Common myeloid progenitor, CD34-positive (primary cell): ENCODE data around the gene GYS1.

Experiments
- CTCF ChIA-PET: fragments of 350-600 bp; sonication (Branson Sonifier 250); formaldehyde crosslinking; loops from one replicate; lab custom pipeline; 2021; ENCODE audit warnings: antibody characterized with exemption; lab: Charles Lee
- POLR2A ChIA-PET: fragments of 350-600 bp; sonication (Branson Sonifier 250); formaldehyde crosslinking; loops from one replicate; lab custom pipeline; 2021; ENCODE audit warnings: antibody characterized with exemption; lab: Charles Lee
- DNase-seq, 3 donors: peaks; one replicate each; pipeline versions ENCODE4 v3.0.0 to v3.0.0-alpha.2; 2013
- H3K27ac ChIP-seq, 2 experiments: 1 replicate in 1 of 2; 2 replicates in 1 of 2; pipeline ENCODE4 v1.7.0; 2013; ENCODE audit warnings: inconsistent platforms in 2 of 2, low read length in 2 of 2, mild to moderate bottlenecking in 2 of 2, low read depth in 1 of 2, moderate library complexity in 1 of 2; ENCODE audit not compliant: severe bottlenecking in 2 of 2, insufficient read depth in 1 of 2, poor library complexity in 1 of 2
- H3K27me3 ChIP-seq, 5 experiments: replicated peaks in 2 of 5; 1 replicate in 3 of 5; 2 replicates in 2 of 5; pipeline versions ENCODE4 v1.6.1 to v1.7.0; 2013; ENCODE audit warnings: low read length in 4 of 5, mild to moderate bottlenecking in 2 of 5, moderate library complexity in 2 of 5, inconsistent platforms in 1 of 5; ENCODE audit not compliant: insufficient read depth in 5 of 5, control insufficient read depth in 4 of 5
- H3K36me3 ChIP-seq, 4 experiments: 1 replicate in 2 of 4; 2 replicates in 2 of 4; pipeline versions ENCODE4 v1.6.1 to v1.7.0; 2013; ENCODE audit warnings: low read length in 3 of 4, control low read depth in 1 of 4, mild to moderate bottlenecking in 1 of 4; ENCODE audit not compliant: control insufficient read depth in 4 of 4, insufficient read depth in 4 of 4
- H3K4me1 ChIP-seq, 4 experiments: 1 replicate in 3 of 4; 2 replicates in 1 of 4; pipeline versions ENCODE4 v1.6.1 to v1.7.1; 2013; ENCODE audit warnings: low read length in 3 of 4, mild to moderate bottlenecking in 3 of 4, control low read depth in 1 of 4, inconsistent platforms in 1 of 4, moderate library complexity in 1 of 4; ENCODE audit not compliant: control insufficient read depth in 4 of 4, insufficient read depth in 4 of 4; ENCODE audit errors: control extremely low read depth in 1 of 4
- H3K4me3 ChIP-seq, 7 experiments: 1 replicate in 4 of 7; 2 replicates in 3 of 7; pipeline versions ENCODE4 v1.5.1 to v1.7.0; 2013; ENCODE audit warnings: mild to moderate bottlenecking in 7 of 7, low read length in 6 of 7, moderate library complexity in 6 of 7, inconsistent platforms in 2 of 7, low read depth in 2 of 7, control low read depth in 1 of 7; ENCODE audit not compliant: insufficient read depth in 4 of 7, control insufficient read depth in 1 of 7; ENCODE audit errors: extremely low read depth in 1 of 7
- H3K9me3 ChIP-seq, 5 experiments: 1 replicate in 4 of 5; 2 replicates in 1 of 5; pipeline versions ENCODE4 v1.6.1 to v1.7.1; 2013; ENCODE audit warnings: low read length in 4 of 5, mild to moderate bottlenecking in 2 of 5, inconsistent platforms in 1 of 5, low read depth in 1 of 5, moderate library complexity in 1 of 5; ENCODE audit not compliant: control insufficient read depth in 4 of 5, insufficient read depth in 2 of 5; ENCODE audit errors: control extremely low read depth in 1 of 5
- WGBS: methylation state at CpG from one replicate; pipeline ENCODE4 v1.1.5; 2013; ENCODE audit not compliant: insufficient coverage; 5-methylcytosine and 5-hydroxymethylcytosine counted together

GYS1 gene

DNA sequence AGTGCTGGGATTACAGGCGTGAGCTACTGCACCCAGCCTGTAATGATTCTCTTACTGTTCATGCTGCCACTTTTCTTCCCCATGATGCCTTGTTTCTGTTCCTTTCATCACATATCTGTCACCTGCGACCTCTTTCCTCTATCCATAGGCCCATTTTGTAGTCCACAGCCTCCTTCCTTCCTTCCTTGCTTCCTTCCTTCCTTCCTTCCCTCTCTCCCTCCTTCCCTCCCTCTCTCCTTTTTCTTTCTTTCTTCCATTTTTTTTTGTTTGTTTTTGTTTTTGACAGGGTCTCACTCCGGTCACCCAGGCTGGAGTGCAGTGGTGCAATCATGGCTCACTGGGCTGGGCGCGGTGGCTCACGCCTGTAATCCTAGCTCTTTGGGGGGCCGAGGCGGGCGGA is 4.2 kb downstream of the GYS1 start:
- Histone ChIP-seq H3K9me3 (no peaks in the 10 kb centered on the region), H3K4me3 (no peak overlapping the region), H3K27me3 (no peaks in the 10 kb centered on the region), H3K27ac (no peak overlapping the region), H3K36me3 (peaks cover 3 to 44% (median 29%) of the 10 kb centered on the region in 4 experiments), H3K4me1 (peaks cover 0 to 18% (median 15%) of the 10 kb centered on the region in 4 experiments)
- CTCF ChIA-PET, result interaction anchor here (0.7 to 1.1 kb wide), 2 partner anchors 11 to 44 kb away, joined by 3 read pairs; no protein-coding TSS in a partner anchor
- 98% methylated on average over 7 of the region's 9 CpGs for WGBS
- POLR2A ChIA-PET, result no interaction called here
- no peak for DNase-seq

DNA sequence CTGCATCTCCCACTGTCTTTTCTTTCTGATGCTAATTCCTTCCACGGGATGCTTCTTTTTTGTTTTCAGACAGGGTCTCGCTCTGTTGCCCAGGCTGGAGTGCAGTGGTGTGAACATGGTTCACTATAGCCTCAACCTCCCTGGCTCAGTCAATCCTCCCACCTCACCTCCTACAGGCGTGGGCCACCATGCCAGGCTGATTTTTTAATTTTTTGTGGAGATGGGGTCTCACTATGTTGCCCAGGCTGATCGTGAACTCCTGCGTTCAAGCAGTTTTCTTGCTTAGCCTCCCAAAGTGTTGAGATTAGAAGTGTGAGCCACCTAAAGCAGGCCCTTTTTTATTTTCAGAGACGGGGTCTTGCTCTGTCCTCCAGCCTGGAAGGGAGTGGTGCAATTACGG is 4.8 kb downstream of the GYS1 start:
- CTCF ChIA-PET, result interaction anchor here (0.7 to 1.1 kb wide), 2 partner anchors 11 to 43 kb away, joined by 3 read pairs; no protein-coding TSS in a partner anchor
- H3K36me3 ChIP-seq, result peaks cover 3 to 47% (median 30%) of the 10 kb centered on the region in 4 experiments
- peaks cover 0 to 18% (median 15%) of the 10 kb centered on the region in 4 experiments for H3K4me1 ChIP-seq
- no peak for DNase-seq
- POLR2A ChIA-PET, result no interaction called here
- H3K4me3 ChIP-seq, result no peak overlapping the region
- WGBS, result 100% methylated on average over 5 of the region's 7 CpGs
- no peaks in the 10 kb centered on the region for H3K27me3 ChIP-seq
- H3K27ac ChIP-seq, result no peak overlapping the region
- H3K9me3 ChIP-seq, result no peaks in the 10 kb centered on the region

DNA sequence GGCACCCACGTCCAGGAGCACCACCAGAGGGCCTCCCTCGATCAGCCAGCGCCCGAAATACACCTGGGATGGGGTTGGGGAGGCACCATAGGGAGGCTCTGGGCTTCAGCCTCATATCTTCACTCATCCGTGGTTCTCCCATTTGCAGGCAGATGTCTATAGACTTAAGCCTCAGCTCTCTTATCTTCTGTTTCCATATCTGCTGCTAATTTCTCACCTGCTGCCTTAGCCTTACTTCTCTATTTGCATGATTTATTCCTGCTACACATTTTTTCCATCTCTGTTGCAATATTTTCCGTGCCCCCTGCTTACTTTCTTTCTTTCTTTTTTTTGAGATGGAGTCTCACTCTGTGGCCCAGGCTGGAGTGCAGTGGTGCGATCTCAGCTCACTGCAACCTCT is 5.8 kb downstream of the GYS1 start:
- no peak for DNase-seq
- peaks cover 6 to 56% (median 36%) of the 10 kb centered on the region in 4 experiments for H3K36me3 ChIP-seq
- peak overlapping the region in 1 of 2 experiments; percentile 6 for H3K27ac ChIP-seq
- H3K27me3 ChIP-seq, result no peaks in the 10 kb centered on the region
- no peaks in the 10 kb centered on the region for H3K9me3 ChIP-seq
- ChIA-PET CTCF (interaction anchor here (0.7 to 1.6 kb wide), 5 partner anchors 10 to 200 kb away, joined by 3 to 5 read pairs (median 3); no protein-coding TSS in a partner anchor), POLR2A (no interaction called here)
- 88% methylated on average over 4 of the region's 7 CpGs for WGBS
- H3K4me1 ChIP-seq, result peaks cover 0 to 12% (median 10%) of the 10 kb centered on the region in 4 experiments
- no peak overlapping the region for H3K4me3 ChIP-seq

DNA sequence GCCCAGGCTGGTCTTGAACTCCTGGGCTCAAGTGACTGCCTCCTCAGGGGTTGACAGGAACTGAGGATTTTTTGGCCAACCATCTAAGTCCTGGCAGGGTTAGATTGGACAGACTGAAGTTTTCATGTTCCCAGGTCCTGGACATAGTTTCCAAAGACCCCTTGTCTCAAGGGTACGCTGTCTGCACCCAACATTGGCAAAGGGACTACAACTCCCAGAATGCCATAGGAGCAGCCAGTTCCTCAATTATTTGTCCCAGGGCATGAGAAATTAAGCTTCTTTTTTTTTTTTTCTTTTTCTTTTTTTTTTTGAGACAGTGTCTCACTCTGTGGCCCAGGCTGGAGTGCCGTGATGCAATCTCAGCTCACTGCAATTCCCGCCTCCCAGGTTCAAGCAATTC is 6.9 kb downstream of the GYS1 start:
- Histone ChIP-seq H3K36me3 (peaks cover 8 to 66% (median 43%) of the 10 kb centered on the region in 4 experiments), H3K27ac (no peak overlapping the region), H3K27me3 (no peaks in the 10 kb centered on the region), H3K4me1 (peaks cover 0 to 3% (median 0%) of the 10 kb centered on the region in 4 experiments), H3K4me3 (no peak overlapping the region), H3K9me3 (no peaks in the 10 kb centered on the region)
- peak in 1 of 3 donors; percentile 36 for DNase-seq
- ChIA-PET CTCF (interaction anchor here (1.0 to 1.6 kb wide), 5 partner anchors 9 to 199 kb away, joined by 3 to 5 read pairs (median 3); no protein-coding TSS in a partner anchor), POLR2A (interaction anchor here (0.6 kb wide), 2 partner anchors 285 to 319 kb away, joined by 3 to 4 read pairs; no protein-coding TSS in a partner anchor)
- WGBS, result 100% methylated on average over 1 of the region's 3 CpGs

DNA sequence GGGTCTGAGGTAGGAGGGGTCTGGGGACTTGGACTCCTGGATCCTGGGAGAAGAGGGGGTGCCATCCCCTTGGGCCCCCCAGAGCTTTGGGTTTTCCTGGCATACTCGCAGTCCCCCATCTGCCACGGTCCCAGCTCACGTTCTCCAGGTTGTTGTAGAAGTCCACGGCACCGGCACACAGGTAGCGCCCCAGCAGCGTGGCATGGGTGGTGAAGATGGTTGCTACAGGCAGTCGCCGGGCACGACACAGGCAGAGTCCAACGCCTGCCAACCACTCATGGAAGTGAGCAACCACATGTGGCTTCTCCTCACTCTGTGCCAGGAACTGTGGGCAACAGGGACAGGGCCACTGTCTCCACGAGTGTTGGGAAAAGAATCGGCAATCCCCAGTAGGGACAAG is 7.4 kb downstream of the GYS1 start:
- Histone ChIP-seq H3K27me3 (no peaks in the 10 kb centered on the region), H3K4me3 (no peak overlapping the region), H3K9me3 (no peaks in the 10 kb centered on the region), H3K27ac (no peak overlapping the region), H3K36me3 (peaks cover 8 to 66% (median 43%) of the 10 kb centered on the region in 4 experiments), H3K4me1 (peaks cover 0 to 3% (median 0%) of the 10 kb centered on the region in 4 experiments)
- ChIA-PET POLR2A (interaction anchor here (0.6 kb wide), 1 partner anchor 319 kb away, joined by 3 read pairs; no protein-coding TSS in a partner anchor), CTCF (interaction anchor here (1.6 kb wide), 1 partner anchor 13 kb away, joined by 3 read pairs; no protein-coding TSS in a partner anchor)
- DNase-seq, result no peak
- WGBS, result 97% methylated on average over 11 of the region's 13 CpGs

DNA sequence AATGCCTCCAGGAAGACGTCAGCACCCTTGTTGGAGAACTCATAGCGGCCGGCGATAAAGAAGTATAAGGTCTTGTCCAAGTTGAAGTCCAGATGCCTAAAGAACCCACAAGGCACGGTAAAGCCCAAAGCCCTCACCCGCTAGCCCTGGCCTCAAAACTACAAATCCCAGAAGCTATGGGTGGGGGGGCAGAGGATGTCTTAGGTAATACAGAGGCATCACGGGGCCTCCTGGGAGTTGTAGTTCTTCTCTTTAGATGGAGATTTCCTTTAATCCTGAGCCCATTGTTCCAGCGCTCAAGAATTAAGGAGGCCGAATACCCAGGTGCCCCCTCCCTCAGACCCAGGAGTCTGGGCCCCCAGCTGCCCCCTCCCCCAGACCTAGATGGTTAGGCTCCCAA is 10.8 kb downstream of the GYS1 start:
- no peaks in the 10 kb centered on the region for H3K27me3 ChIP-seq
- peak in 1 of 3 donors; percentile 34 for DNase-seq
- H3K27ac ChIP-seq, result no peak overlapping the region
- WGBS, result 97% methylated on average over 5 of the region's 9 CpGs
- no peak overlapping the region for H3K4me3 ChIP-seq
- ChIA-PET CTCF (interaction anchor here (1.1 to 3.9 kb wide), 3 partner anchors 10 to 37 kb away, joined by 3 to 21 read pairs (median 4); partner anchors contain the start of genes GYS1 and RUVBL2), POLR2A (no interaction called here)
- H3K4me1 ChIP-seq, result peaks cover 0 to 3% (median 0%) of the 10 kb centered on the region in 4 experiments
- H3K9me3 ChIP-seq, result no peaks in the 10 kb centered on the region
- H3K36me3 ChIP-seq, result peaks cover 5 to 59% (median 38%) of the 10 kb centered on the region in 4 experiments

DNA sequence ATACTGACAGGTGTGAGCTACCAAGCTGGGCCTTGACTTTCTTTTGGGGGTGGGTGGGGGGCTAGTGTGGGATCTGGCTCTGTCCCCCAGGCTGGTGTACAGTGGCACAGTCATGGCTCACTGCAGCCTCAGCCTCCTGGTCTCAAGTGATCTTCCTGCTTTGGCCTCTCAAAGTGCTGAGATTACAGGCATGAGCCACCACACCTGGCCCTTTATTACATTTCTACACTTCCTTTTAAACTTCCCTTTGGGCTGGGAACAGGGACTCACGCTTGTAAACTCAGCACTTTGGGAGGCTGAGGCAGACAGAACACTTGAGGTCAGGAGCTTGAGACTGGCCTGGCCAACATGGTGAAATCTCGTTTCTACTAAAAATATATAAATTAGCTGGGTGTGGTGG is 16.0 kb downstream of the GYS1 start:
- Histone ChIP-seq H3K4me3 (no peak overlapping the region), H3K27me3 (no peaks in the 10 kb centered on the region), H3K36me3 (peaks cover 0 to 40% (median 28%) of the 10 kb centered on the region in 4 experiments), H3K9me3 (no peaks in the 10 kb centered on the region), H3K4me1 (no peaks in the 10 kb centered on the region), H3K27ac (no peak overlapping the region)
- ChIA-PET CTCF (interaction anchor here (0.5 to 3.4 kb wide), 7 partner anchors 9 to 248 kb away, joined by 3 to 19 read pairs (median 3); partner anchors contain the start of genes GYS1 and RUVBL2), POLR2A (no interaction called here)
- no peak for DNase-seq
- 83% methylated on average over 1 of the region's 2 CpGs for WGBS
